ENCODE results near the gene STXBP5. TPM values are rescaled to one million over a fixed set of nuclear protein-coding genes. Genes with fewer than 3 reads are reported as not detected.
A peak's percentile ranks its signal among the peaks of the same experiment; 100 is the strongest.

Gene STXBP5
- total and polyA plus RNA-seq, 2 experiments from 2014 or later, result 4.9 to 49.9 TPM

GRCh38 chr6:147278891-147279290 is 74.7 kb downstream of the STXBP5 start:
- 94 to 96% methylated on average over 2 of the region's 2 CpGs for WGBS, 2 experiments (ENCODE audit: low coverage in 1 of 2, low lambda C conversion rate in 2 of 2, missing lambda C conversion rate in 2 of 2)
- Histone ChIP-seq H3K4me2 (ENCODE audit: unreplicated experiment) (no peak overlapping the region), H3K9me3 (ENCODE audit: low read depth) (no peaks in the 10 kb centered on the region), H3K36me3 (ENCODE audit: low read depth) (peaks cover 24% of the 10 kb centered on the region), H3K27ac (peak overlapping the region; percentile 36; the same call in 1 of the 2 replicates), H3K79me2 (ENCODE audit: insufficient read depth) (peaks cover 31% of the 10 kb centered on the region), H3K27me3 (replicated peaks; ENCODE audit: insufficient read depth) (no peaks in the 10 kb centered on the region), H2AFZ (no peak overlapping the region), H4K20me1 (ENCODE audit: insufficient read depth) (no peaks in the 10 kb centered on the region), H3K9ac (no peak overlapping the region), H3K4me1 (ENCODE audit: insufficient read depth) (peaks cover 16% of the 10 kb centered on the region), H3F3A (ENCODE audit: insufficient read depth) (peaks cover 21% of the 10 kb centered on the region; the same call in 1 of the 2 replicates), H3K9me2 (ENCODE audit: insufficient read depth) (no peaks in the 10 kb centered on the region), H3K4me3 (no peak overlapping the region)
- TF ChIP-seq EZH2 (IDR thresholded peaks at IDR 0.05; ENCODE audit: insufficient read depth, poor library complexity, severe bottlenecking), result no peak
- no peak for TF ChIP-seq EZH2phosphoT487 (IDR thresholded peaks at IDR 0.05; ENCODE audit: insufficient read depth, low read depth)
- no peak for DNase-seq
- in situ Hi-C loops (cut with MboI), result no loop called here

GRCh38 chr6:147279427-147279826 is 75.2 kb downstream of the STXBP5 start:
- H2AFZ ChIP-seq, result no peak overlapping the region
- no peaks in the 10 kb centered on the region for H3K27me3 ChIP-seq (replicated peaks; ENCODE audit: insufficient read depth)
- DNase-seq, result peak; percentile 43
- peaks cover 16% of the 10 kb centered on the region for H3K4me1 ChIP-seq (ENCODE audit: insufficient read depth)
- 95 to 98% methylated on average over 2 of the region's 2 CpGs for WGBS, 2 experiments (ENCODE audit: low coverage in 1 of 2, low lambda C conversion rate in 2 of 2, missing lambda C conversion rate in 2 of 2)
- peak overlapping the region; percentile 36; the same call in 1 of the 2 replicates for H3K27ac ChIP-seq
- peaks cover 26% of the 10 kb centered on the region; the same call in 1 of the 2 replicates for H3F3A ChIP-seq (ENCODE audit: insufficient read depth)
- TF ChIP-seq EZH2phosphoT487 (IDR thresholded peaks at IDR 0.05; ENCODE audit: insufficient read depth, low read depth) (no peak), EZH2 (IDR thresholded peaks at IDR 0.05; ENCODE audit: insufficient read depth, poor library complexity, severe bottlenecking) (no peak)
- in situ Hi-C loops (cut with MboI), result no loop called here
- H3K4me2 ChIP-seq (ENCODE audit: unreplicated experiment), result no peak overlapping the region
- H3K9ac ChIP-seq, result no peak overlapping the region
- no peaks in the 10 kb centered on the region for H3K9me3 ChIP-seq (ENCODE audit: low read depth)
- H3K79me2 ChIP-seq (ENCODE audit: insufficient read depth), result peaks cover 35% of the 10 kb centered on the region
- H4K20me1 ChIP-seq (ENCODE audit: insufficient read depth), result no peaks in the 10 kb centered on the region
- no peak overlapping the region for H3K4me3 ChIP-seq
- peaks cover 24% of the 10 kb centered on the region for H3K36me3 ChIP-seq (ENCODE audit: low read depth)
- no peaks in the 10 kb centered on the region for H3K9me2 ChIP-seq (ENCODE audit: insufficient read depth)

- H3K9me2 ChIP-seq (ENCODE audit: insufficient read depth), result no peaks in the 10 kb centered on the region
- H3K4me3 ChIP-seq, result no peak overlapping the region
- in situ Hi-C loops (cut with MboI), result no loop called here
Measured at GRCh38 chr6:147281895-147282565, 77.8 kb downstream of the STXBP5 start.

GRCh38 chr6:147282566-147282959 is 78.3 kb downstream of the STXBP5 start:
- Histone ChIP-seq H3F3A (ENCODE audit: insufficient read depth) (peaks cover 31% of the 10 kb centered on the region; the same call in 1 of the 2 replicates), H3K9me3 (ENCODE audit: low read depth) (no peaks in the 10 kb centered on the region), H4K20me1 (ENCODE audit: insufficient read depth) (no peaks in the 10 kb centered on the region), H3K79me2 (ENCODE audit: insufficient read depth) (peaks cover 41% of the 10 kb centered on the region), H3K9ac (no peak overlapping the region), H3K4me1 (ENCODE audit: insufficient read depth) (peaks cover 23% of the 10 kb centered on the region), H3K36me3 (ENCODE audit: low read depth) (peaks cover 23% of the 10 kb centered on the region), H3K9me2 (ENCODE audit: insufficient read depth) (no peaks in the 10 kb centered on the region), H3K4me2 (ENCODE audit: unreplicated experiment) (no peak overlapping the region), H3K27ac (no peak overlapping the region), H3K27me3 (replicated peaks; ENCODE audit: insufficient read depth) (no peaks in the 10 kb centered on the region), H2AFZ (no peak overlapping the region), H3K4me3 (no peak overlapping the region)
- in situ Hi-C loops (cut with MboI), result no loop called here
- WGBS, 2 experiments (ENCODE audit: low coverage in 1 of 2, low lambda C conversion rate in 2 of 2, missing lambda C conversion rate in 2 of 2), result 98% methylated on average over 4 of the region's 4 CpGs
- DNase-seq, result no peak
- no peak for TF ChIP-seq EZH2phosphoT487 (IDR thresholded peaks at IDR 0.05; ENCODE audit: insufficient read depth, low read depth)
- TF ChIP-seq EZH2 (IDR thresholded peaks at IDR 0.05; ENCODE audit: insufficient read depth, poor library complexity, severe bottlenecking), result no peak

More at GRCh38 chr6:147281895-147282565, 77.8 kb downstream of the STXBP5 start:
- no peak overlapping the region for H2AFZ ChIP-seq
- peaks cover 41% of the 10 kb centered on the region for H3K79me2 ChIP-seq (ENCODE audit: insufficient read depth)
- WGBS, 2 experiments (ENCODE audit: low coverage in 1 of 2, low lambda C conversion rate in 2 of 2, missing lambda C conversion rate in 2 of 2), result 98 to 100% methylated on average over 2 of the region's 2 CpGs
- no peak overlapping the region for H3K27ac ChIP-seq
- H3K36me3 ChIP-seq (ENCODE audit: low read depth), result peaks cover 23% of the 10 kb centered on the region
- H4K20me1 ChIP-seq (ENCODE audit: insufficient read depth), result no peaks in the 10 kb centered on the region
- peaks cover 31% of the 10 kb centered on the region; the same call in 1 of the 2 replicates for H3F3A ChIP-seq (ENCODE audit: insufficient read depth)
- H3K27me3 ChIP-seq (replicated peaks; ENCODE audit: insufficient read depth), result no peaks in the 10 kb centered on the region
- TF ChIP-seq EZH2 (IDR thresholded peaks at IDR 0.05; ENCODE audit: insufficient read depth, poor library complexity, severe bottlenecking) (no peak), EZH2phosphoT487 (IDR thresholded peaks at IDR 0.05; ENCODE audit: insufficient read depth, low read depth) (no peak)
- no peak overlapping the region for H3K4me2 ChIP-seq (ENCODE audit: unreplicated experiment)
- DNase-seq, result no peak
- no peak overlapping the region for H3K9ac ChIP-seq
- peaks cover 21% of the 10 kb centered on the region for H3K4me1 ChIP-seq (ENCODE audit: insufficient read depth)
- no peaks in the 10 kb centered on the region for H3K9me3 ChIP-seq (ENCODE audit: low read depth)

Measured in GM23248 (cell line).